PC-3 (cell line): Measurements from ENCODE around the gene LRWD1. TPM values are rescaled to one million over a fixed set of nuclear protein-coding genes. Genes with fewer than 3 reads are reported as not detected.

Source experiments
- ATAC-seq: fragments of 200-7000 bp; cut with Tn5 transposase; 2 replicates; pipeline ENCODE4 v1.9.1; 2020; ENCODE audit warnings: mild to moderate bottlenecking, moderate library complexity
- BruUV-seq: library from RNA; stranded (reverse); fragments of 400-500 nt; replicated peaks from 2 replicates; lab custom pipeline; 2021; lab: Mats Ljungman, UMichigan
- CTCF ChIA-PET: fragments of 300-600 bp; sonication (Branson Sonifier 250); formaldehyde crosslinking; loops from one replicate; lab custom pipeline; 2022; ENCODE audit warnings: antibody characterized with exemption; lab: Charles Lee
- POLR2A ChIA-PET: fragments of 300-600 bp; sonication (Branson Sonifier 250); formaldehyde crosslinking; loops from one replicate; lab custom pipeline; 2022; ENCODE audit warnings: antibody characterized with exemption; ENCODE audit not compliant: unreplicated experiment; lab: Charles Lee
- DNase-seq: peaks from one replicate; pipeline ENCODE4 v3.0.0-alpha.2; 2015
- H2AFZ ChIP-seq: fragments of 300-600 bp; sonication (generic); 2 replicates; pipeline ENCODE4 v1.6.0; 2016; ENCODE audit warnings: antibody characterized with exemption, low read length
- H3F3A ChIP-seq: fragments of 300-600 bp; sonication (generic); one replicate; pipeline ENCODE4 v1.6.0; 2017; ENCODE audit warnings: antibody characterized with exemption, low read length, control low read depth, mild to moderate bottlenecking; ENCODE audit not compliant: unreplicated experiment
- H3K27ac ChIP-seq: fragments of 300-600 bp; sonication (generic); 2 replicates; pipeline ENCODE4 v1.5.1; 2016; ENCODE audit warnings: mild to moderate bottlenecking, low read length
- H3K27me3 ChIP-seq: fragments of 300-600 bp; sonication (generic); 2 replicates; pipeline ENCODE4 v1.6.1; 2016; ENCODE audit warnings: low read length, mixed read lengths
- H3K36me3 ChIP-seq: fragments of 300-600 bp; sonication (generic); 2 replicates; pipeline ENCODE4 v1.6.1; 2016; ENCODE audit warnings: low read depth, mixed run types, low read length, mixed read lengths
- H3K4me1 ChIP-seq: fragments of 300-600 bp; sonication (generic); 2 replicates; pipeline ENCODE4 v1.5.1; 2016; ENCODE audit warnings: low read length; ENCODE audit not compliant: insufficient read depth
- H3K4me2 ChIP-seq: fragments of 300-600 bp; sonication (generic); 2 replicates; pipeline ENCODE4 v1.6.0; 2016; ENCODE audit warnings: low read length
- H3K4me3 ChIP-seq: fragments of 300-600 bp; sonication (generic); 2 replicates; pipeline ENCODE4 v1.5.1; 2016; ENCODE audit warnings: mild to moderate bottlenecking, low read length, mixed read lengths
- H3K79me2 ChIP-seq: fragments of 300-600 bp; sonication (generic); 2 replicates; pipeline ENCODE4 v1.6.1; 2017; ENCODE audit warnings: low read length, mixed read lengths
- H3K9ac ChIP-seq: fragments of 300-600 bp; sonication (generic); 2 replicates; pipeline ENCODE4 v1.6.0; 2016; ENCODE audit warnings: mild to moderate bottlenecking, low read length
- H3K9me2 ChIP-seq: fragments of 300-600 bp; sonication (generic); replicated peaks from 2 replicates; pipeline ENCODE4 v1.6.1; 2016; ENCODE audit warnings: mixed run types, low read length, mixed read lengths
- H3K9me3 ChIP-seq: fragments of 300-600 bp; sonication (generic); 2 replicates; pipeline ENCODE4 v1.6.1; 2016; ENCODE audit warnings: low read length, mixed read lengths
- H4K20me1 ChIP-seq: fragments of 300-600 bp; sonication (generic); 2 replicates; pipeline ENCODE4 v1.6.1; 2016; ENCODE audit warnings: low read length, mixed read lengths
- CTCF ChIP-seq: fragments of 300-600 bp; sonication (generic); conservative IDR thresholded peaks from 2 replicates; pipeline ENCODE4 v1.5.1; 2017; ENCODE audit warnings: antibody characterized with exemption, low read depth, mild to moderate bottlenecking, low read length
- EZH2 ChIP-seq: fragments of 300-600 bp; sonication (generic); IDR thresholded peaks from one replicate; pipeline ENCODE4 v1.6.1; 2017; ENCODE audit warnings: antibody characterized with exemption, mild to moderate bottlenecking, low read length; ENCODE audit not compliant: unreplicated experiment
- EZH2phosphoT487 ChIP-seq: fragments of 300-600 bp; sonication (generic); IDR thresholded peaks from 2 replicates; pipeline ENCODE4 v1.6.1; 2018; ENCODE audit warnings: mild to moderate bottlenecking, antibody characterized with exemption, low read length, borderline replicate concordance
- intact Hi-C: fragments of 100-400 bp; cut with micrococcal nuclease; formaldehyde crosslinking; loops from 2 replicates; pipeline ENCODE4 v1.9.0; 2023
- total RNA-seq: library from RNA; depleted of rRNA; stranded (reverse); fragments of >200 nt; gene quantifications from 2 replicates; pipeline ENCODE4 v1.2.3, GENCODE V29; 2014

LRWD1 gene
- total RNA-seq, 1 experiment from 2014 or later = 41.8 TPM

- POLR2A ChIA-PET = no interaction called here
- no peak for TF ChIP-seq EZH2
- TF ChIP-seq EZH2phosphoT487 = no peak
- no peak for TF ChIP-seq CTCF
Observed at GRCh38 chr7:102432442-102433218, 32.2 kb upstream of the LRWD1 start.

GRCh38 chr7:102433219-102434038 is 31.4 kb upstream of the LRWD1 start, which contains the start of gene ORAI2:
Gene ORAI2, plus strand, starts transcription at chr7:102433575. Its CDS starts 5,382 bp downstream, at chr7:102438957.
- H3K9me2 ChIP-seq = no peaks in the 10 kb centered on the region
- H4K20me1 ChIP-seq = no peaks in the 10 kb centered on the region
- H3K27me3 ChIP-seq = no peaks in the 10 kb centered on the region
- H3K9ac ChIP-seq = peak within 1 kb of the TSS; percentile 75
- no peak within 1 kb of the TSS for H3K27ac ChIP-seq
- POLR2A ChIA-PET = interaction anchor here (0.6 kb wide), 2 partner anchors 17 to 227 kb away, joined by 3 to 6 read pairs; no protein-coding TSS in a partner anchor
- DNase-seq = peak; percentile 58
- intact Hi-C loops = no loop called here
- no peaks in the 10 kb centered on the region for H3K9me3 ChIP-seq
- peak within 1 kb of the TSS; percentile 82 for H3K4me3 ChIP-seq
- peak; percentile 49 for ATAC-seq
- H3K36me3 ChIP-seq = no peaks in the 10 kb centered on the region
- peaks cover 6% of the 10 kb centered on the region for H3F3A ChIP-seq
- H3K4me1 ChIP-seq = peaks cover 15% of the 10 kb centered on the region
- CTCF ChIA-PET = interaction anchor here (0.6 kb wide), 1 partner anchor 17 kb away, joined by 6 read pairs; no protein-coding TSS in a partner anchor
- TF ChIP-seq EZH2phosphoT487 = no peak
- TF ChIP-seq EZH2 = no peak
- no peak for TF ChIP-seq CTCF
- BruUV-seq = no TSS peak
- H2AFZ ChIP-seq = peak within 1 kb of the TSS; percentile 84
- peak within 1 kb of the TSS; percentile 94 for H3K4me2 ChIP-seq
- H3K79me2 ChIP-seq = no peaks in the 10 kb centered on the region

More at GRCh38 chr7:102432442-102433218, 32.2 kb upstream of the LRWD1 start:
- H3K4me1 ChIP-seq = peaks cover 15% of the 10 kb centered on the region
- H3K9me2 ChIP-seq = no peaks in the 10 kb centered on the region
- no peaks in the 10 kb centered on the region for H4K20me1 ChIP-seq
- no TSS peak for BruUV-seq
- peak overlapping the region; percentile 63; the same call in 1 of the 2 replicates for H2AFZ ChIP-seq
- CTCF ChIA-PET = no interaction called here
- H3K27me3 ChIP-seq = no peaks in the 10 kb centered on the region
- intact Hi-C loops = no loop called here
- peaks cover 6% of the 10 kb centered on the region for H3F3A ChIP-seq
- ATAC-seq (no peak; the same call in 1 of the 2 replicates), DNase-seq (no peak)
- no peak overlapping the region for H3K27ac ChIP-seq
- H3K4me3 ChIP-seq = peak overlapping the region; percentile 52
- no peaks in the 10 kb centered on the region for H3K36me3 ChIP-seq
- H3K9ac ChIP-seq = no peak overlapping the region
- peak overlapping the region; percentile 75 for H3K4me2 ChIP-seq
- no peaks in the 10 kb centered on the region for H3K9me3 ChIP-seq
- H3K79me2 ChIP-seq = no peaks in the 10 kb centered on the region
